GM23338 (cell line): Measurements from ENCODE around the gene DDC. TPM values are rescaled to one million over a fixed set of nuclear protein-coding genes. Genes with fewer than 3 reads are reported as not detected.
A peak's percentile ranks its signal among the peaks of the same experiment; 100 is the strongest.

ENCODE experiments used
- ATAC-seq: fragments of 200-7000 bp; cut with Tn5 transposase; 3 replicates; pipeline ENCODE4 v1.9.1; 2020
- DNase-seq: peaks from one replicate; pipeline ENCODE4 v3.0.0-alpha.2; 2015; ENCODE audit warnings: low spot score
- H2AFZ ChIP-seq: fragments of 200-600 bp; sonication (generic); 2 replicates; pipeline ENCODE4 v1.8.0; 2016; ENCODE audit warnings: antibody characterized with exemption, mild to moderate bottlenecking, moderate library complexity
- H3F3A ChIP-seq: fragments of 200-600 bp; sonication (generic); replicated peaks from 2 replicates; pipeline ENCODE4 v1.8.0; 2017; ENCODE audit warnings: antibody characterized with exemption, mixed run types, low read depth
- H3K27ac ChIP-seq: fragments of 200-600 bp; sonication (generic); 2 replicates; pipeline ENCODE4 v1.6.1; 2016; ENCODE audit warnings: low read depth
- H3K27me3 ChIP-seq: fragments of 200-600 bp; sonication (generic); 2 replicates; pipeline ENCODE4 v1.8.0; 2016; ENCODE audit warnings: mild to moderate bottlenecking, mixed run types, moderate library complexity; ENCODE audit not compliant: insufficient read depth
- H3K36me3 ChIP-seq: fragments of 200-600 bp; sonication (generic); 2 replicates; pipeline ENCODE4 v1.8.0; 2016; ENCODE audit warnings: mild to moderate bottlenecking; ENCODE audit not compliant: insufficient read depth
- H3K4me1 ChIP-seq: fragments of 200-600 bp; sonication (generic); 2 replicates; pipeline ENCODE4 v1.8.0; 2016; ENCODE audit warnings: mild to moderate bottlenecking, moderate library complexity; ENCODE audit not compliant: insufficient read depth
- H3K4me2 ChIP-seq: fragments of 200-600 bp; sonication (generic); 2 replicates; pipeline ENCODE4 v1.7.1; 2017; ENCODE audit warnings: mixed run types
- H3K4me3 ChIP-seq: fragments of 200-600 bp; sonication (generic); 2 replicates; pipeline ENCODE4 v1.6.1; 2016; ENCODE audit warnings: mixed run types
- H3K79me2 ChIP-seq: fragments of 200-600 bp; sonication (generic); replicated peaks from 2 replicates; pipeline ENCODE4 v1.8.0; 2017; ENCODE audit warnings: mild to moderate bottlenecking; ENCODE audit not compliant: insufficient read depth
- H3K9me2 ChIP-seq: fragments of 200-600 bp; sonication (generic); 2 replicates; pipeline ENCODE4 v1.8.0; 2017; ENCODE audit not compliant: insufficient read depth
- H4K20me1 ChIP-seq: fragments of 200-600 bp; sonication (generic); replicated peaks from 2 replicates; pipeline ENCODE4 v1.8.0; 2017; ENCODE audit warnings: mild to moderate bottlenecking; ENCODE audit not compliant: insufficient read depth
- H3K27ac Mint-ChIP-seq: 2 replicates; pipeline ENCODE4 v1.8.0; 2020; ENCODE audit warnings: inconsistent platforms, mild to moderate bottlenecking, moderate library complexity, mixed read lengths
- H3K27me3 Mint-ChIP-seq: 3 replicates; pipeline ENCODE4 v1.8.0; 2022; ENCODE audit warnings: low read depth, mild to moderate bottlenecking, moderate library complexity, mixed read lengths, inconsistent platforms; ENCODE audit not compliant: insufficient read depth, poor library complexity
- H3K36me3 Mint-ChIP-seq: 3 replicates; pipeline ENCODE4 v1.8.0; 2021; ENCODE audit warnings: low read depth, mild to moderate bottlenecking, inconsistent platforms, moderate library complexity, mixed read lengths
- H3K4me1 Mint-ChIP-seq: 3 replicates; pipeline ENCODE4 v1.8.0; 2020; ENCODE audit warnings: mild to moderate bottlenecking, inconsistent platforms, mixed read lengths
- H3K4me3 Mint-ChIP-seq: 3 replicates; pipeline ENCODE4 v1.8.0; 2021; ENCODE audit warnings: moderate library complexity, mild to moderate bottlenecking, inconsistent platforms, mixed read lengths
- H3K9me3 Mint-ChIP-seq: 3 replicates; pipeline ENCODE4 v1.8.0; 2020; ENCODE audit warnings: moderate library complexity, mild to moderate bottlenecking, inconsistent platforms, mixed read lengths
- CREB1 ChIP-seq: fragments of 250-450 bp; sonication (Bioruptor Pico); IDR thresholded peaks from 2 replicates; pipeline ENCODE4 v1.5.0; 2020; ENCODE audit warnings: low read depth, mild to moderate bottlenecking, moderate library complexity
- CTCF ChIP-seq, 2 experiments: fragments of 200-600 bp in 1 of 2; sonication (generic) in 1 of 2; conservative IDR thresholded peaks; 2 replicates each; pipeline versions ENCODE4 v1.5.1 to v1.6.1; 2016 to 2017; ENCODE audit warnings: antibody characterized with exemption in 2 of 2, low read depth in 2 of 2, mild to moderate bottlenecking in 2 of 2, moderate library complexity in 1 of 2
- ETS1 ChIP-seq: IDR thresholded peaks from 2 replicates; pipeline ENCODE4 v1.6.1; 2016; ENCODE audit warnings: antibody characterized with exemption
- EZH2 ChIP-seq: fragments of 200-600 bp; sonication (generic); IDR thresholded peaks from one replicate; pipeline ENCODE4 v1.8.0; 2017; ENCODE audit warnings: antibody characterized with exemption, mild to moderate bottlenecking, low read depth; ENCODE audit not compliant: unreplicated experiment
- EZH2phosphoT487 ChIP-seq: fragments of 200-600 bp; sonication (generic); IDR thresholded peaks from one replicate; pipeline ENCODE4 v1.8.1; 2018; ENCODE audit warnings: antibody characterized with exemption; ENCODE audit not compliant: unreplicated experiment
- JUNB ChIP-seq: IDR thresholded peaks from one replicate; pipeline ENCODE4 v1.6.1; 2016; ENCODE audit warnings: antibody characterized with exemption; ENCODE audit not compliant: unreplicated experiment
- NANOG ChIP-seq: IDR thresholded peaks from 2 replicates; pipeline ENCODE4 v1.6.1; 2016; ENCODE audit warnings: antibody characterized with exemption, borderline replicate concordance
- POLR2AphosphoS5 ChIP-seq: IDR thresholded peaks from 2 replicates; pipeline ENCODE4 v1.6.1; 2016; ENCODE audit warnings: antibody characterized with exemption, low read depth
- REST ChIP-seq: IDR thresholded peaks from one replicate; pipeline ENCODE4 v1.6.1; 2018; ENCODE audit warnings: antibody characterized with exemption; ENCODE audit not compliant: unreplicated experiment
- STAT1 ChIP-seq: IDR thresholded peaks from one replicate; pipeline ENCODE4 v1.6.1; 2016; ENCODE audit warnings: antibody characterized with exemption; ENCODE audit not compliant: unreplicated experiment
- ZNF114 ChIP-seq: fragments of 250-450 bp; sonication (Bioruptor Pico); IDR thresholded peaks from 2 replicates; pipeline ENCODE4 v1.5.0; 2020; ENCODE audit warnings: mild to moderate bottlenecking, moderate library complexity
- ZNF331 ChIP-seq: fragments of 250-450 bp; sonication (Bioruptor Pico); IDR thresholded peaks from 2 replicates; pipeline ENCODE4 v1.5.0; 2020; ENCODE audit warnings: low read depth, mild to moderate bottlenecking, moderate library complexity
- polyA plus RNA-seq: library from polyadenylated mRNA; unstranded; fragments of >200 nt; fragmentation: Nextera tagmentation; extraction: Ambion mirVana; gene quantifications from 2 replicates; pipeline ENCODE4 v1.2.1, GENCODE V29; 2016
- total RNA-seq: library from RNA; depleted of rRNA; stranded (reverse); fragments of >200 nt; shearing (Covaris generic); gene quantifications from 2 replicates; pipeline ENCODE4 v1.2.3, GENCODE V29; 2014

The DDC gene
- total and polyA plus RNA-seq, 2 experiments from 2014 or later = not detected

- TF ChIP-seq ETS1 = no peak
- no peak for TF ChIP-seq EZH2
- TF ChIP-seq CTCF (conservative IDR thresholded peaks at IDR 0.05; ENCODE audit: low read depth in 2 of 2) = no peak
- no peak for TF ChIP-seq POLR2AphosphoS5
- no peak for TF ChIP-seq REST
- TF ChIP-seq ZNF331 (CRISPR knock-in tag) = no peak
- TF ChIP-seq CREB1 (CRISPR knock-in tag) = no peak
- TF ChIP-seq ZNF114 = no peak
- TF ChIP-seq JUNB = no peak
Measured at GRCh38 chr7:50423860-50424259, 141.3 kb downstream of the DDC start (continued).

- Histone ChIP-seq H3K4me3 (no peak overlapping the region), H3K27ac (no peak overlapping the region), H3K79me2 (no peaks in the 10 kb centered on the region), H3K27me3 (no peaks in the 10 kb centered on the region), H3K4me2 (no peak overlapping the region), H4K20me1 (no peaks in the 10 kb centered on the region), H3K36me3 (no peaks in the 10 kb centered on the region), H2AFZ (no peak overlapping the region), H3K4me1 (peaks cover 22% of the 10 kb centered on the region), H3F3A (no peaks in the 10 kb centered on the region), H3K9me2 (0 out of 2 replicates have a peak, but pooled peaks cover 5% of the 10 kb centered on the region)
- Mint-ChIP-seq H3K27ac (peak overlapping the region; percentile 49; the same call in 1 of the 2 replicates), H3K4me3 (no peak overlapping the region), H3K27me3 (peaks cover 1% of the 10 kb centered on the region), H3K36me3 (no peaks in the 10 kb centered on the region), H3K4me1 (peaks cover 29% of the 10 kb centered on the region), H3K9me3 (no peaks in the 10 kb centered on the region)
- ATAC-seq (no peak), DNase-seq (no peak)
- TF ChIP-seq ZNF331 (CRISPR knock-in tag) (no peak), JUNB (no peak), NANOG (no peak), ETS1 (no peak), STAT1 (no peak), EZH2phosphoT487 (no peak), EZH2 (no peak), CTCF (conservative IDR thresholded peaks at IDR 0.05; ENCODE audit: low read depth in 2 of 2) (no peak), CREB1 (CRISPR knock-in tag) (no peak), POLR2AphosphoS5 (no peak), ZNF114 (no peak)
Measured at GRCh38 chr7:50422858-50423257, 142.3 kb downstream of the DDC start.
